Measurements from ENCODE around the gene NHLRC1.

NHLRC1 gene

GRCh38 chr6:18090349-18090786, 32.1 kb downstream of the NHLRC1 start:
- Histone ChIP-seq H2AFZ (ENCODE audit: low read depth, low read length) (no peak overlapping the region), H3K27me3 (ENCODE audit: insufficient read depth, low read length) (no peaks in the 10 kb centered on the region), H3K4me1 (ENCODE audit: insufficient read depth, low read length) (no peaks in the 10 kb centered on the region), H3K9me3 (ENCODE audit: low read length) (peaks cover 7% of the 10 kb centered on the region), H3K4me3 (ENCODE audit: low read length) (no peak overlapping the region), H3K36me3 (ENCODE audit: insufficient read depth, low read length) (no peaks in the 10 kb centered on the region)

- peaks cover 7% of the 10 kb centered on the region for H3K9me3 ChIP-seq (ENCODE audit: low read length)
- no peak overlapping the region for H3K4me3 ChIP-seq (ENCODE audit: low read length)
- no peaks in the 10 kb centered on the region for H3K4me1 ChIP-seq (ENCODE audit: insufficient read depth, low read length)
- no peak overlapping the region for H2AFZ ChIP-seq (ENCODE audit: low read depth, low read length)
- no peaks in the 10 kb centered on the region for H3K27me3 ChIP-seq (ENCODE audit: insufficient read depth, low read length)
- no peaks in the 10 kb centered on the region for H3K36me3 ChIP-seq (ENCODE audit: insufficient read depth, low read length)
These were observed 33.8 kb downstream of the NHLRC1 start for GRCh38 chr6:18088419-18089296.

GRCh38 chr6:18087396-18088165, 34.9 kb downstream of the NHLRC1 start:
- Histone ChIP-seq H3K4me3 (ENCODE audit: low read length) (no peak overlapping the region), H2AFZ (ENCODE audit: low read depth, low read length) (no peak overlapping the region), H3K36me3 (ENCODE audit: insufficient read depth, low read length) (no peaks in the 10 kb centered on the region), H3K4me1 (ENCODE audit: insufficient read depth, low read length) (no peaks in the 10 kb centered on the region), H3K9me3 (ENCODE audit: low read length) (peaks cover 7% of the 10 kb centered on the region), H3K27me3 (ENCODE audit: insufficient read depth, low read length) (no peaks in the 10 kb centered on the region)

GRCh38 chr6:18081025-18081668, 41.3 kb downstream of the NHLRC1 start:
- H3K4me3 ChIP-seq (ENCODE audit: low read length), result no peak overlapping the region
- H2AFZ ChIP-seq (ENCODE audit: low read depth, low read length), result no peak overlapping the region
- no peaks in the 10 kb centered on the region for H3K9me3 ChIP-seq (ENCODE audit: low read length)
- H3K4me1 ChIP-seq (ENCODE audit: insufficient read depth, low read length), result no peaks in the 10 kb centered on the region
- H3K27me3 ChIP-seq (ENCODE audit: insufficient read depth, low read length), result no peaks in the 10 kb centered on the region
- no peaks in the 10 kb centered on the region for H3K36me3 ChIP-seq (ENCODE audit: insufficient read depth, low read length)

- no peaks in the 10 kb centered on the region for H3K4me1 ChIP-seq (ENCODE audit: insufficient read depth, low read length)
- H3K4me3 ChIP-seq (ENCODE audit: low read length), result no peak overlapping the region
- no peaks in the 10 kb centered on the region for H3K27me3 ChIP-seq (ENCODE audit: insufficient read depth, low read length)
- H3K9me3 ChIP-seq (ENCODE audit: low read length), result no peaks in the 10 kb centered on the region
- H2AFZ ChIP-seq (ENCODE audit: low read depth, low read length), result no peak overlapping the region
- no peaks in the 10 kb centered on the region for H3K36me3 ChIP-seq (ENCODE audit: insufficient read depth, low read length)
These were observed 41.9 kb downstream of the NHLRC1 start for GRCh38 chr6:18080544-18080943.

- H3K9me3 ChIP-seq (ENCODE audit: low read length), result no peaks in the 10 kb centered on the region
- no peak overlapping the region for H2AFZ ChIP-seq (ENCODE audit: low read depth, low read length)
- H3K36me3 ChIP-seq (ENCODE audit: insufficient read depth, low read length), result no peaks in the 10 kb centered on the region
- no peaks in the 10 kb centered on the region for H3K4me1 ChIP-seq (ENCODE audit: insufficient read depth, low read length)
- no peak overlapping the region for H3K4me3 ChIP-seq (ENCODE audit: low read length)
- H3K27me3 ChIP-seq (ENCODE audit: insufficient read depth, low read length), result no peaks in the 10 kb centered on the region
These were observed 43.6 kb downstream of the NHLRC1 start for GRCh38 chr6:18078866-18079265.

GRCh38 chr6:18076231-18076630, 46.2 kb downstream of the NHLRC1 start:
- Histone ChIP-seq H3K4me3 (ENCODE audit: low read length) (no peak overlapping the region), H3K4me1 (ENCODE audit: insufficient read depth, low read length) (no peaks in the 10 kb centered on the region), H2AFZ (ENCODE audit: low read depth, low read length) (no peak overlapping the region), H3K9me3 (ENCODE audit: low read length) (no peaks in the 10 kb centered on the region), H3K27me3 (ENCODE audit: insufficient read depth, low read length) (no peaks in the 10 kb centered on the region), H3K36me3 (ENCODE audit: insufficient read depth, low read length) (no peaks in the 10 kb centered on the region)

- H3K4me3 ChIP-seq (ENCODE audit: low read length), result no peak overlapping the region
- H3K27me3 ChIP-seq (ENCODE audit: insufficient read depth, low read length), result no peaks in the 10 kb centered on the region
- H3K9me3 ChIP-seq (ENCODE audit: low read length), result peaks cover 2% of the 10 kb centered on the region
- no peak overlapping the region for H2AFZ ChIP-seq (ENCODE audit: low read depth, low read length)
- no peaks in the 10 kb centered on the region for H3K4me1 ChIP-seq (ENCODE audit: insufficient read depth, low read length)
- no peaks in the 10 kb centered on the region for H3K36me3 ChIP-seq (ENCODE audit: insufficient read depth, low read length)
These were observed 49.6 kb downstream of the NHLRC1 start for GRCh38 chr6:18072841-18073240.

- peaks cover 2% of the 10 kb centered on the region for H3K9me3 ChIP-seq (ENCODE audit: low read length)
These were observed 52.0 kb downstream of the NHLRC1 start for GRCh38 chr6:18070486-18070885.

More at GRCh38 chr6:18070486-18070885, 52.0 kb downstream of the NHLRC1 start:
- no peak overlapping the region for H2AFZ ChIP-seq (ENCODE audit: low read depth, low read length)
- no peaks in the 10 kb centered on the region for H3K4me1 ChIP-seq (ENCODE audit: insufficient read depth, low read length)
- H3K36me3 ChIP-seq (ENCODE audit: insufficient read depth, low read length), result no peaks in the 10 kb centered on the region
- no peaks in the 10 kb centered on the region for H3K27me3 ChIP-seq (ENCODE audit: insufficient read depth, low read length)
- H3K4me3 ChIP-seq (ENCODE audit: low read length), result no peak overlapping the region

Data from neuron (in vitro differentiated cells).